Subcutaneous abdominal adipose tissue (tissue), 5 donors: ENCODE measurements around the gene F2RL3.

ENCODE experiments used
- H3K27ac ChIP-seq: one replicate; pipeline ENCODE4 v1.7.0; 2013; ENCODE audit warnings: low read depth, mild to moderate bottlenecking, inconsistent platforms, low read length, moderate library complexity
- H3K27me3 ChIP-seq, 5 donors: one replicate each; pipeline ENCODE4 v1.7.0; 2013; ENCODE audit warnings: low read length in 5 of 5, inconsistent platforms in 1 of 5; ENCODE audit not compliant: control insufficient read depth in 5 of 5, insufficient read depth in 4 of 5
- H3K36me3 ChIP-seq, 5 donors: one replicate each; pipeline ENCODE4 v1.7.0; 2013; ENCODE audit warnings: low read length in 5 of 5; ENCODE audit not compliant: control insufficient read depth in 5 of 5, insufficient read depth in 5 of 5
- H3K4me1 ChIP-seq, 5 donors: one replicate each; pipeline ENCODE4 v1.7.0; 2013; ENCODE audit warnings: low read length in 5 of 5, mild to moderate bottlenecking in 3 of 5, moderate library complexity in 1 of 5; ENCODE audit not compliant: control insufficient read depth in 5 of 5, insufficient read depth in 5 of 5
- H3K4me3 ChIP-seq, 5 donors: one replicate each; pipeline ENCODE4 v1.7.0; 2013; ENCODE audit warnings: low read length in 5 of 5, low read depth in 1 of 5
- H3K9ac ChIP-seq, 5 donors: one replicate each; pipeline ENCODE4 v1.7.0; 2013; ENCODE audit warnings: low read length in 5 of 5, mild to moderate bottlenecking in 4 of 5, moderate library complexity in 3 of 5
- H3K9me3 ChIP-seq, 5 donors: one replicate each; pipeline ENCODE4 v1.7.0; 2013; ENCODE audit warnings: low read length in 5 of 5; ENCODE audit not compliant: control insufficient read depth in 5 of 5
- donor health status: healthy.
- donor health status: healthy.
- donor health status: healthy.
- donor health status: healthy.
- donor health status: healthy.

F2RL3 gene

DNA sequence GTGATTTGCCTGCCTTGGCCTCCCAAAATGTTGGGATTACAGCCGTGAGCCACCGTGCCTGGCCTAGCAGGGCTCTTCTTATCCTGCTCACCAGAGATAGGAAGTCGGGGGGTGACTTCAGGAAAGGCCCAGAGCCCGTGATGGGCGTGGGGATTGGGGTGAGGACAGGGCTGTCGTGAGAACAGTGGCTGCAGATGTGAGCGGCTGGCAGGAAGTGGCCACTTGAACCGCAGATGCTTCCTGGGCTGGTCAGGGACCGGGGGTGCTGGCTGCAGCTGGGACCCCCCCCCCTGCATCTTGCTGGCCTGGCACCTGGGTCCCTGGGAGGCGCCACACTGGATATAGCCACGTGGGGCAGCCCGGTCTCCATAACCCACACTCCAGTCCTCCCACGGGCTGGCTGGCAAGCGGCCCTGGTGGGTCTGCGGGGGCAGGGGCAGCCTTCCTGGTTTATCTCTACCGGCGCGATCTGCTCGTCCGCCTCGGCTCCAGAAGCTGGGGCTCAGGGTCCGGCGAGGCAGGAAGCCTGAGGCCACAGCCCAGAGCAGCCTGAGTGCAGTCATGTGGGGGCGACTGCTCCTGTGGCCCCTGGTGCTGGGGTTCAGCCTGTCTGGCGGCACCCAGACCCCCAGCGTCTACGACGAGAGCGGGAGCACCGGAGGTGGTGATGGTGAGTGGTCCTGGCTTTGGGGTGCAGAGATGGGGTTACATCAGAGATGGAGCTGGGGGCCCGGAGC, at the start of gene F2RL3:
Gene F2RL3, plus strand, starts transcription at position 371 of the 737 bp plus-strand sequence. Its CDS starts 191 bp downstream, at position 562.
- H3K27ac ChIP-seq: no peak within 1 kb of the TSS
- peaks cover 0 to under 1% (median 0%) of the 10 kb centered on the region in 5 donors for H3K9me3 ChIP-seq
- peak within 1 kb of the TSS in 2 of 5 donors; percentile 30 to 35 for H3K9ac ChIP-seq
- H3K36me3 ChIP-seq: no peaks in the 10 kb centered on the region
- H3K27me3 ChIP-seq: peaks cover 0 to 4% (median 0%) of the 10 kb centered on the region in 5 donors
- H3K4me3 ChIP-seq: peak within 1 kb of the TSS in 3 of 5 donors; percentile 36 to 48 (median 44)
- H3K4me1 ChIP-seq: peaks cover 0 to 61% (median 43%) of the 10 kb centered on the region in 5 donors

DNA sequence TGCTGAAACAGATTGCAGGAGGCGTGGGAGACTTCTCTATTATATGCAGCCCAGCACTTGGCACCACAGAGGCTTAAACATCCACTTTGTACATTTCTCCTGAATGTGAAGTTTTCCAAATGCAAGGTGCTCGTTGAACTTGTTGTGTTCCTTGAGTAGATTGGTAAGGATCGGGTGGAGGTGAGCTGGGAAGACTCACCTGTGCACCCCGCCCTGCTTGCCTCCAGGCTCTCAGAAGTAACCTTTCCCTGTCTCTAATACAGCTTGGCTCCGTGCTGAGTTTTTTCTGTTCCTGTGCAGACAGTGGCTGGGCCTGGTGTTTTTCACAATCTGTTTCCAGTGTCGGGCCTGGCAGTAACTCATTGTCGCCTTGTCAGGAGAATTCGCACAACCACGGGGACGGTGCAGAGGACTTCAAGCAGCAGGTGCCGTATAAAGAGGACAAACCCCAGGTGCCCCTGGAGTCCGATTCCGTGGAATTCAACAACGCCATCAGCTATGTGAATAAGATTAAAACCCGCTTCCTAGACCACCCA, 47.3 kb upstream of the F2RL3 start:
- H3K4me1 ChIP-seq: peaks cover 0 to 5% (median 1%) of the 10 kb centered on the region in 5 donors
- H3K9me3 ChIP-seq: no peaks in the 10 kb centered on the region
- H3K27me3 ChIP-seq: no peaks in the 10 kb centered on the region
- H3K36me3 ChIP-seq: peaks cover 0 to 96% (median 84%) of the 10 kb centered on the region in 5 donors
- H3K4me3 ChIP-seq: no peak overlapping the region
- no peak overlapping the region for H3K9ac ChIP-seq
- H3K27ac ChIP-seq: no peak overlapping the region

DNA sequence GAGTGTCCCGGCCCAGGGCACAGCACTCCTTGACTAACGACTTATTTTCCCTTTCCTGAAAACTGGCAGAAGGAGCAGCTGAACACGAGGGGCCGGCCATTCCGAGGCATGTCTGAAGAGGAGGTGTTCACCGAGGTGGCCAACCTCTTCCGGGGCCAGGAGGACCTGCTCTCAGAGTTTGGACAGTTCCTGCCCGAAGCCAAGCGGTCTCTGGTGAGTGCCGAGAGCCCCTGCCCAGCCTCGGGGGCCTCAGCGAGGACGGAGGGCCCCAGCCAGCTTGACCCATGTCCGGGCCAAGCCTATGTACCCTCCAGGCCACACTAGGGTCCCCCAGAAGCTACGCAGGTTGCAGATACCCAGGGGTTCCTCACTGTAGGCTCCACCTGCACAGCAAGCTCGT, 41.9 kb upstream of the F2RL3 start:
- H3K4me1 ChIP-seq: peaks cover 0 to 11% (median 5%) of the 10 kb centered on the region in 5 donors
- H3K9ac ChIP-seq: no peak overlapping the region
- H3K27ac ChIP-seq: no peak overlapping the region
- no peak overlapping the region for H3K4me3 ChIP-seq
- H3K9me3 ChIP-seq: no peaks in the 10 kb centered on the region
- H3K36me3 ChIP-seq: peaks cover 3 to 99% (median 84%) of the 10 kb centered on the region in 5 donors
- no peaks in the 10 kb centered on the region for H3K27me3 ChIP-seq

DNA sequence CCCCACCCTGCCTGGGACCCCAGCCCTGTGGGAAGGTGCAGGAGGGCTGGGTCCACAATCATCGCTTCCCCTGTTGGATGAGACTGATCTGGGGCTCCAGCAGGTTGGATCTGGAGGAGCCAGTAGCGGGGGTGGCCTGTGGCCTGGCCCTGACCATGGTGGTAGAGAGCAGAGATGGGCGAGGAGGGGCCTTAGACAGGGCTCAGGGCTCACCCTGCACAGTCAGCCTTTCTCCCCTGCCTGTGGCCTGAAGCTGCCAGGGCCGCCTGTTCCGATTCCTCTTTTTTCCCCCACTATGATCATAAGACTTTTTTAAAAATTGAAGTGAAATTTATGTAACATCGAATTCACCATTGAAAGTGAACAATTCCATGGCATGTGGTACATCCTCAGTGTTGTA, 41.4 kb upstream of the F2RL3 start:
- Histone ChIP-seq H3K4me3 (no peak overlapping the region), H3K27ac (no peak overlapping the region), H3K27me3 (no peaks in the 10 kb centered on the region), H3K9me3 (no peaks in the 10 kb centered on the region), H3K9ac (no peak overlapping the region), H3K36me3 (peaks cover 3 to 99% (median 86%) of the 10 kb centered on the region in 5 donors), H3K4me1 (peaks cover 0 to 11% (median 5%) of the 10 kb centered on the region in 5 donors)

DNA sequence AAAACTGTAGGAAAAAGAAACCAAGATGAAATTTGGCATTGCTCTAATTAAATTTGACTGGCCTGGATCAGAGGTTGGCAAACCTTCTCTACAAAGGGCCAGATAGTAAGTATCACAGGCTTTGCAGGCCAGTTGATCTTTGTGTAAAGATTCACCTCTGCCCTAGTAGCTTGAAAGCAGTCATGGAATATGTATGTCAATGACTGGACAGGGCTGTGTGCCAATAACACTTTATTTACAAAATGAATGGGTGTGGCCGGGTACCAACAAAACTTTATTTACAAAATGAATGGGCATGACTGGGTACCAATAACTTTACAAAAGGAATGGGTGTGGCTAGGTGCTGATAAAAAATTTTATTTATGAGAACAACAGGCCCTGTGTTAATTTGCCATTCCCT, 39.6 kb upstream of the F2RL3 start:
- Histone ChIP-seq H3K36me3 (peaks cover 3 to 99% (median 88%) of the 10 kb centered on the region in 5 donors), H3K4me3 (no peak overlapping the region), H3K9me3 (no peaks in the 10 kb centered on the region), H3K27ac (no peak overlapping the region), H3K4me1 (peaks cover 0 to 11% (median 5%) of the 10 kb centered on the region in 5 donors), H3K9ac (no peak overlapping the region), H3K27me3 (no peaks in the 10 kb centered on the region)

DNA sequence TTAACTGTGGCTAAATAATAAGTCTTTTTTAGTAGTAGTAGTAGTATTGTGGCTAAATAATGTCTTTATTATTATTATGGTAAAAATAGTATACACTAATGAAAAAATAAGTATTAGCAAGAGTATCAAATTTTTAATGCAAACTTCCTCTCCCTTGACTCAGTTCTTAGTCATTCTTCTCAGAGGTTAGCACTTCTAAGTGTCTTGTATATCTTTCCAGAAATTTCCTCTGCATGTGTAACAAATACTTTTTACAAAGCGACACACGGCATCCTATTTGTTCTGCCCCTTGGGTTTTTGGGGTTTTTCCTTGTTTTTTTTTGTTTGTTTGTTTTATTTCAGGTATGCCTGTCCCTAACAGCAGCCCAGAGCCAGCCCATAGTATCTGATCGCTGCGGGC, 38.7 kb upstream of the F2RL3 start:
- no peaks in the 10 kb centered on the region for H3K9me3 ChIP-seq
- H3K36me3 ChIP-seq: peaks cover 8 to 99% (median 88%) of the 10 kb centered on the region in 5 donors
- H3K27me3 ChIP-seq: no peaks in the 10 kb centered on the region
- no peak overlapping the region for H3K4me3 ChIP-seq
- H3K4me1 ChIP-seq: peaks cover 0 to 11% (median 5%) of the 10 kb centered on the region in 5 donors
- H3K9ac ChIP-seq: no peak overlapping the region
- no peak overlapping the region for H3K27ac ChIP-seq

DNA sequence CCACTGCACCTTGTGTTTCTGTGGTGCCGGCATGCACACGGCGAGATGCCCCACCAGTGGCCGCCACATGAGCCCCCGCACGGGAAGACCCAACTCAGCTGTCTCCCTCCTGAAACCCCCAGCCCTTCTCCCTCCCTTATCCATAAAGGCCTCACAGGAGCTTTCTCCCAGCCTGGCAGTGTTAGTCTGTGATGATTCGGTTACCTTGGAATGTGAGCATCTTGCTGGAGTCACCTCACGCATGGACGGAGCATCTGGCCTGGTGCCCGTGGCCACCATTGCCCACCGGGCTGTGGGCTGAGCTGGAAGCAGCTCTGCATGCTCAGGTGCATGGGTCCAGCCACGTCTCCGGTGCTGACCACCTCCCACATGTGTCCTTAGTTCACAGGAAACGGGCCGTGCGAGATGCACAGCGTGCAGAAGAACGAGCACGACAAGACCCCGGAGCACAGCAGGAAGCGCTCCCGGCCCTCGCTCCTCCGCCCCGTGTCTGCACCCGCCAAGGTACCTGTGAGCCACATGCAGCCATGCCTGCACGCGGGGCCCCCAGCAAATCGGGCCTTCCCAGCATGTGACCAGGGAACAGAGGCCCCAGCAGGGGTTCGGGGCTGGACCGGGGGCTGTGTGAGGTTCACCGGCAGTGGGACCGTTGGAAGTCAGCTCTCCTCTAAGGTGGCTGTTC, 37.6 kb upstream of the F2RL3 start:
- Histone ChIP-seq H3K4me1 (peaks cover 0 to 11% (median 5%) of the 10 kb centered on the region in 5 donors), H3K36me3 (peaks cover 8 to 97% (median 87%) of the 10 kb centered on the region in 5 donors)

DNA sequence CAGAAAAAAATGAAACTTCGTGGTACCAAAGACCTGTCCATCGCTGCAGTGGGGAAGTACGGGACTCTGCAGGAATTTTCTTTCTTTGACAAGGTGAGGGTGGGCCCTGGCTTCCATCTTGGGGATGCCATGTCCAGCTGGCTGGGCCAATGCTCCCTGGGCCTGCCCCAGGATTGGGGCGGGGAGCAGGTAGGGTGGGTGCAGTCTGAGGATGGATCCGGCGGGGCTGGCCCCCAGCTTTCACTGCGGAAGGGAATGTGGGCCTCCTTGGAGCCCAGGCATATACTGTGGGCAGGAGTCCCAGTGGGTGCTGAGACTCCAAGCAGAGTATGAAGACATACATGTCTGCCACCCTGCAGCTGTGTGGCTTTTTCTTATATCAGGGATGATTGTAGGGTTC, 35.7 kb upstream of the F2RL3 start:
- Histone ChIP-seq H3K4me1 (peaks cover 0 to 6% (median under 1%) of the 10 kb centered on the region in 5 donors), H3K27ac (no peak overlapping the region), H3K9me3 (no peaks in the 10 kb centered on the region), H3K36me3 (peaks cover 8 to 92% (median 74%) of the 10 kb centered on the region in 5 donors), H3K9ac (no peak overlapping the region), H3K27me3 (no peaks in the 10 kb centered on the region), H3K4me3 (no peak overlapping the region)

More for the DNA sequence above, 37.6 kb upstream of the F2RL3 start:
- H3K4me3 ChIP-seq: no peak overlapping the region
- no peak overlapping the region for H3K27ac ChIP-seq
- no peak overlapping the region for H3K9ac ChIP-seq
- H3K9me3 ChIP-seq: no peaks in the 10 kb centered on the region
- H3K27me3 ChIP-seq: no peaks in the 10 kb centered on the region

DNA sequence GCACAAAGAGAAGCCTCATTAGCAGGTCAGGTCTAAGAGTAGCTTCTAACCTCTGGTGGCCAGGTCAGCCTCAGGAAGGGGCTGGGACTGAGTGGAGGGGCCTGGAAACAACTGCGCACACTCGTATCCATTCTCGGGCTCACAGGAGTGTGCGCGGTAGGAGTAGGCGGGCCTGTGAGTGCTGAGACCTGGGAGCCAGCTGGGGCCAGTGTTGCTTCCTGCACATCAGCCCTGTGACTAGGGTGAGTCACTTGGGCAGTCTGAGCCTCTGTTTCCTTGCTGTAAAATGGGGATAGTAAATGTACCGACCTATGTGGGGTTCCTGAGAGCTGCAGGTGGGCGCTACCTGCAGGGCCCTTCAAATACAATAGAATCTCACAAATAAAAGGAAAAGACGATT, 32.7 kb upstream of the F2RL3 start:
- H3K9me3 ChIP-seq: no peaks in the 10 kb centered on the region
- no peak overlapping the region for H3K9ac ChIP-seq
- no peaks in the 10 kb centered on the region for H3K27me3 ChIP-seq
- peaks cover 0 to 3% (median 0%) of the 10 kb centered on the region in 5 donors for H3K4me1 ChIP-seq
- H3K4me3 ChIP-seq: no peak overlapping the region
- no peak overlapping the region for H3K27ac ChIP-seq
- peaks cover 8 to 84% (median 65%) of the 10 kb centered on the region in 5 donors for H3K36me3 ChIP-seq

DNA sequence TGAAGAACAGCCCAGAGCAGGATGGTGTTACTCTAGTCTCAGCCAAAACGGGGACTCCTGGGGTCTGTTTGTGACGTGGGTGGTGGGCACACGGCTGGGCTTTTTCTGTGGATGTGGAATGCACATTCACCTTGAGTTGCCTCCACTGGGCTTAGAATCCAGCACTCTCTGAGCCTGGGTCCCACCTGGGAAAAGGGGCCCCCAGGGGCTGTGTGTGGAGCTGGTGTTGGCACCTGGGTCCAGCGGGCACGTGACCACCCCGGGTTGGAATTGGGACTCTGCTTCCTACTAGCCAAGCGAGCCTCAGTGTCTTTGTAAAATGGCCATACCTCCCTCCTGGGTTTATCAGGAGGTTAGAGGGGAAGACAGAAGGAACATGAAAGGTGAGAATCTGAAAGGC, 29.2 kb upstream of the F2RL3 start:
- no peak overlapping the region for H3K9ac ChIP-seq
- H3K9me3 ChIP-seq: no peaks in the 10 kb centered on the region
- H3K27me3 ChIP-seq: no peaks in the 10 kb centered on the region
- H3K27ac ChIP-seq: no peak overlapping the region
- peaks cover 10 to 77% (median 59%) of the 10 kb centered on the region in 5 donors for H3K36me3 ChIP-seq
- peaks cover 0 to 3% (median 0%) of the 10 kb centered on the region in 5 donors for H3K4me1 ChIP-seq
- no peak overlapping the region for H3K4me3 ChIP-seq
